ENCODE data around the gene ZNF573.
"Not testable (repeated sequence)": the region's sequence is repeated elsewhere in the genome, so short reads cannot be mapped to it uniquely, and the experiment has no call there.

The ZNF573 gene

GRCh38 chr19:37790244-37790925 lies 11.0 kb upstream of the ZNF573 start:
- peaks cover 19% of the 10 kb centered on the region for H3K36me3 Mint-ChIP-seq (ENCODE audit: low read depth)
- H3K27ac Mint-ChIP-seq = no peak overlapping the region
- DNase-seq = no peak
- H3K9me3 Mint-ChIP-seq = peaks cover 93% of the 10 kb centered on the region
- TF ChIP-seq CTCF (IDR thresholded peaks at IDR 0.05) = no peak
- peaks cover 8% of the 10 kb centered on the region for H3K27me3 Mint-ChIP-seq (ENCODE audit: low read depth, poor library complexity)
- no peak overlapping the region for H3K4me3 Mint-ChIP-seq
- no peaks in the 10 kb centered on the region for H3K4me1 Mint-ChIP-seq

- peaks cover 71% of the 10 kb centered on the region for H3K36me3 Mint-ChIP-seq (ENCODE audit: low read depth)
- DNase-seq = no peak
- H3K9me3 Mint-ChIP-seq = peaks cover 73% of the 10 kb centered on the region
Measured at GRCh38 chr19:37778613-37779126, 716 bp downstream of the ZNF573 start.

GRCh38 chr19:37770985-37771384 lies 8.4 kb downstream of the ZNF573 start:
- no peaks in the 10 kb centered on the region for H3K27me3 Mint-ChIP-seq (ENCODE audit: low read depth, poor library complexity)
- TF ChIP-seq CTCF (IDR thresholded peaks at IDR 0.05) = no peak
- H3K36me3 Mint-ChIP-seq (ENCODE audit: low read depth) = peaks cover 90% of the 10 kb centered on the region
- peaks cover 51% of the 10 kb centered on the region for H3K9me3 Mint-ChIP-seq
- DNase-seq = no peak
- no peaks in the 10 kb centered on the region for H3K4me1 Mint-ChIP-seq
- no peak overlapping the region for H3K4me3 Mint-ChIP-seq
- no peak overlapping the region for H3K27ac Mint-ChIP-seq

More at GRCh38 chr19:37778613-37779126, 716 bp downstream of the ZNF573 start:
- H3K27me3 Mint-ChIP-seq (ENCODE audit: low read depth, poor library complexity) = no peaks in the 10 kb centered on the region
- H3K27ac Mint-ChIP-seq = peak overlapping the region; percentile 60
- TF ChIP-seq CTCF (IDR thresholded peaks at IDR 0.05) = no peak
- H3K4me1 Mint-ChIP-seq = peaks cover 17% of the 10 kb centered on the region
- peak overlapping the region; percentile 97 for H3K4me3 Mint-ChIP-seq

- no peak overlapping the region for H3K27ac Mint-ChIP-seq
- H3K9me3 Mint-ChIP-seq = peaks cover 21% of the 10 kb centered on the region
- no peak overlapping the region for H3K4me3 Mint-ChIP-seq
- no peaks in the 10 kb centered on the region for H3K27me3 Mint-ChIP-seq (ENCODE audit: low read depth, poor library complexity)
- H3K36me3 Mint-ChIP-seq (ENCODE audit: low read depth) = peaks cover 82% of the 10 kb centered on the region
- no peak for DNase-seq
- H3K4me1 Mint-ChIP-seq = no peaks in the 10 kb centered on the region
- no peak for TF ChIP-seq CTCF (IDR thresholded peaks at IDR 0.05)
Measured at GRCh38 chr19:37763488-37763887, 15.9 kb downstream of the ZNF573 start.

- not testable (repeated sequence) for H3K4me3 Mint-ChIP-seq; H3K4me1 Mint-ChIP-seq; H3K27me3 Mint-ChIP-seq (ENCODE audit: low read depth, poor library complexity); DNase-seq; H3K27ac Mint-ChIP-seq
- Mint-ChIP-seq H3K36me3 (ENCODE audit: low read depth) (peaks cover 76% of the 10 kb centered on the region), H3K9me3 (peaks cover 26% of the 10 kb centered on the region)
Measured at GRCh38 chr19:37757683-37758082, 21.7 kb downstream of the ZNF573 start.

GRCh38 chr19:37738371-37738770 lies 41.0 kb downstream of the ZNF573 start:
- Mint-ChIP-seq H3K4me1 (no peaks in the 10 kb centered on the region), H3K27me3 (ENCODE audit: low read depth, poor library complexity) (peaks cover 3% of the 10 kb centered on the region), H3K36me3 (ENCODE audit: low read depth) (peaks cover 94% of the 10 kb centered on the region), H3K4me3 (no peak overlapping the region), H3K27ac (no peak overlapping the region), H3K9me3 (peaks cover 98% of the 10 kb centered on the region)
- TF ChIP-seq CTCF (IDR thresholded peaks at IDR 0.05) = no peak
- DNase-seq = no peak

All from nephron progenitor cell (in vitro differentiated cells).